ENCODE data around the gene PPFIBP2. TPM values are rescaled to one million over a fixed set of nuclear protein-coding genes. Genes with fewer than 3 reads are reported as not detected.

PPFIBP2 gene
- total RNA-seq, 1 donor from 2014 or later = 1.8 TPM

GRCh38 chr11:7675631-7676030 is 161.8 kb downstream of the PPFIBP2 start:
- Mint-ChIP-seq H3K4me3 (ENCODE audit: unreplicated experiment) (no peak overlapping the region), H3K27ac (ENCODE audit: unreplicated experiment) (no peak overlapping the region), H3K9me3 (ENCODE audit: unreplicated experiment) (no peaks in the 10 kb centered on the region), H3K36me3 (ENCODE audit: low read depth, unreplicated experiment) (no peaks in the 10 kb centered on the region), H3K4me1 (ENCODE audit: low read depth, unreplicated experiment) (peaks cover 8% of the 10 kb centered on the region), H3K27me3 (ENCODE audit: low read depth, unreplicated experiment) (peaks cover 14% of the 10 kb centered on the region)
- Histone ChIP-seq H3K9me3 (ENCODE audit: insufficient read depth, low read depth, low read length) (no peaks in the 10 kb centered on the region), H2AFZ (ENCODE audit: low read depth, low read length) (no peak overlapping the region), H4K20me1 (ENCODE audit: insufficient read depth, low read length) (no peaks in the 10 kb centered on the region), H3K27ac (ENCODE audit: low read depth, low read length) (no peak overlapping the region), H3K79me2 (ENCODE audit: insufficient read depth, low read length) (no peaks in the 10 kb centered on the region), H3K4me1 (ENCODE audit: insufficient read depth, low read length) (peaks cover 6% of the 10 kb centered on the region), H3K4me3 (ENCODE audit: insufficient read depth, low read depth, low read length) (no peak overlapping the region), H3K9ac (ENCODE audit: low read length) (no peak overlapping the region), H3K4me2 (ENCODE audit: low read length) (no peak overlapping the region), H3K36me3 (ENCODE audit: insufficient read depth, low read length) (no peaks in the 10 kb centered on the region), H3K27me3 (ENCODE audit: insufficient read depth, low read length) (no peaks in the 10 kb centered on the region)
- no peak for DNase-seq (ENCODE audit: low read depth)
- no peak for FAIRE-seq
- TF ChIP-seq, protein P1, sequence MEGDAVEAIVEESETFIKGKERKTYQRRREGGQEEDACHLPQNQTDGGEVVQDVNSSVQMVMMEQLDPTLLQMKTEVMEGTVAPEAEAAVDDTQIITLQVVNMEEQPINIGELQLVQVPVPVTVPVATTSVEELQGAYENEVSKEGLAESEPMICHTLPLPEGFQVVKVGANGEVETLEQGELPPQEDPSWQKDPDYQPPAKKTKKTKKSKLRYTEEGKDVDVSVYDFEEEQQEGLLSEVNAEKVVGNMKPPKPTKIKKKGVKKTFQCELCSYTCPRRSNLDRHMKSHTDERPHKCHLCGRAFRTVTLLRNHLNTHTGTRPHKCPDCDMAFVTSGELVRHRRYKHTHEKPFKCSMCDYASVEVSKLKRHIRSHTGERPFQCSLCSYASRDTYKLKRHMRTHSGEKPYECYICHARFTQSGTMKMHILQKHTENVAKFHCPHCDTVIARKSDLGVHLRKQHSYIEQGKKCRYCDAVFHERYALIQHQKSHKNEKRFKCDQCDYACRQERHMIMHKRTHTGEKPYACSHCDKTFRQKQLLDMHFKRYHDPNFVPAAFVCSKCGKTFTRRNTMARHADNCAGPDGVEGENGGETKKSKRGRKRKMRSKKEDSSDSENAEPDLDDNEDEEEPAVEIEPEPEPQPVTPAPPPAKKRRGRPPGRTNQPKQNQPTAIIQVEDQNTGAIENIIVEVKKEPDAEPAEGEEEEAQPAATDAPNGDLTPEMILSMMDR (IDR thresholded peaks at IDR 0.05; ENCODE audit: insufficient read depth, low read depth, low read length) = no peak
- TF ChIP-seq EZH2 (IDR thresholded peaks at IDR 0.05; ENCODE audit: insufficient read depth, low read length) = no peak

GRCh38 chr11:7677071-7677470 is 163.3 kb downstream of the PPFIBP2 start:
- Histone ChIP-seq H3K4me1 (ENCODE audit: insufficient read depth, low read length) (peaks cover 6% of the 10 kb centered on the region), H3K9ac (ENCODE audit: low read length) (peak overlapping the region; percentile 25), H3K9me3 (ENCODE audit: insufficient read depth, low read depth, low read length) (no peaks in the 10 kb centered on the region), H3K27ac (ENCODE audit: low read depth, low read length) (peak overlapping the region; percentile 48), H3K27me3 (ENCODE audit: insufficient read depth, low read length) (no peaks in the 10 kb centered on the region), H3K4me2 (ENCODE audit: low read length) (peak overlapping the region; percentile 23), H4K20me1 (ENCODE audit: insufficient read depth, low read length) (no peaks in the 10 kb centered on the region), H2AFZ (ENCODE audit: low read depth, low read length) (no peak overlapping the region), H3K4me3 (ENCODE audit: insufficient read depth, low read depth, low read length) (no peak overlapping the region), H3K36me3 (ENCODE audit: insufficient read depth, low read length) (no peaks in the 10 kb centered on the region), H3K79me2 (ENCODE audit: insufficient read depth, low read length) (no peaks in the 10 kb centered on the region)
- FAIRE-seq = no peak
- no peaks in the 10 kb centered on the region for H3K36me3 Mint-ChIP-seq (ENCODE audit: low read depth, unreplicated experiment)
- no peak overlapping the region for H3K4me3 Mint-ChIP-seq (ENCODE audit: unreplicated experiment)
- no peaks in the 10 kb centered on the region for H3K9me3 Mint-ChIP-seq (ENCODE audit: unreplicated experiment)
- H3K27ac Mint-ChIP-seq (ENCODE audit: unreplicated experiment) = no peak overlapping the region
- H3K4me1 Mint-ChIP-seq (ENCODE audit: low read depth, unreplicated experiment) = peaks cover 4% of the 10 kb centered on the region
- no peak for DNase-seq (ENCODE audit: low read depth)
- TF ChIP-seq, protein P1 (IDR thresholded peaks at IDR 0.05; ENCODE audit: insufficient read depth, low read depth, low read length) = no peak
- no peak for TF ChIP-seq EZH2 (IDR thresholded peaks at IDR 0.05; ENCODE audit: insufficient read depth, low read length)
- peaks cover 14% of the 10 kb centered on the region for H3K27me3 Mint-ChIP-seq (ENCODE audit: low read depth, unreplicated experiment)

- no peaks in the 10 kb centered on the region for H3K9me3 ChIP-seq (ENCODE audit: insufficient read depth, low read depth, low read length)
- no peaks in the 10 kb centered on the region for H3K36me3 Mint-ChIP-seq (ENCODE audit: low read depth, unreplicated experiment)
- peak overlapping the region; percentile 21 for H2AFZ ChIP-seq (ENCODE audit: low read depth, low read length)
- H4K20me1 ChIP-seq (ENCODE audit: insufficient read depth, low read length) = no peaks in the 10 kb centered on the region
- H3K27ac ChIP-seq (ENCODE audit: low read depth, low read length) = peak overlapping the region; percentile 48
- H3K27ac Mint-ChIP-seq (ENCODE audit: unreplicated experiment) = no peak overlapping the region
- TF ChIP-seq EZH2 (IDR thresholded peaks at IDR 0.05; ENCODE audit: insufficient read depth, low read length) = no peak
- TF ChIP-seq, protein P1 (IDR thresholded peaks at IDR 0.05; ENCODE audit: insufficient read depth, low read depth, low read length) = no peak
- DNase-seq (ENCODE audit: low read depth) = no peak
- H3K79me2 ChIP-seq (ENCODE audit: insufficient read depth, low read length) = no peaks in the 10 kb centered on the region
- H3K9ac ChIP-seq (ENCODE audit: low read length) = peak overlapping the region; percentile 25
- peaks cover 9% of the 10 kb centered on the region for H3K27me3 Mint-ChIP-seq (ENCODE audit: low read depth, unreplicated experiment)
- H3K4me2 ChIP-seq (ENCODE audit: low read length) = peak overlapping the region; percentile 23
- no peaks in the 10 kb centered on the region for H3K9me3 Mint-ChIP-seq (ENCODE audit: unreplicated experiment)
- H3K4me3 Mint-ChIP-seq (ENCODE audit: unreplicated experiment) = no peak overlapping the region
- H3K4me3 ChIP-seq (ENCODE audit: insufficient read depth, low read depth, low read length) = no peak overlapping the region
- peaks cover 4% of the 10 kb centered on the region for H3K4me1 Mint-ChIP-seq (ENCODE audit: low read depth, unreplicated experiment)
- H3K27me3 ChIP-seq (ENCODE audit: insufficient read depth, low read length) = no peaks in the 10 kb centered on the region
- H3K36me3 ChIP-seq (ENCODE audit: insufficient read depth, low read length) = no peaks in the 10 kb centered on the region
- no peak for FAIRE-seq
- H3K4me1 ChIP-seq (ENCODE audit: insufficient read depth, low read length) = peaks cover 6% of the 10 kb centered on the region
Measured at GRCh38 chr11:7677796-7678201, 164.0 kb downstream of the PPFIBP2 start.
